NCI-H128 (cell line): ENCODE measurements around the gene PRR36.
"Not testable (repeated sequence)": the region's sequence is repeated elsewhere in the genome, so short reads cannot be mapped to it uniquely, and the experiment has no call there.

ENCODE experiments used
- DNase-seq: peaks from one replicate; lab custom pipeline; 2025; ENCODE audit not compliant: unreplicated experiment; lab: John Stamatoyannopoulos, UW

PRR36 gene

GRCh38 chr19:7900401-7900870, 26.2 kb upstream of the PRR36 start:
- no peak for DNase-seq

- DNase-seq, result no peak
These were observed 25.7 kb upstream of the PRR36 start for GRCh38 chr19:7899751-7900378.

DNA sequence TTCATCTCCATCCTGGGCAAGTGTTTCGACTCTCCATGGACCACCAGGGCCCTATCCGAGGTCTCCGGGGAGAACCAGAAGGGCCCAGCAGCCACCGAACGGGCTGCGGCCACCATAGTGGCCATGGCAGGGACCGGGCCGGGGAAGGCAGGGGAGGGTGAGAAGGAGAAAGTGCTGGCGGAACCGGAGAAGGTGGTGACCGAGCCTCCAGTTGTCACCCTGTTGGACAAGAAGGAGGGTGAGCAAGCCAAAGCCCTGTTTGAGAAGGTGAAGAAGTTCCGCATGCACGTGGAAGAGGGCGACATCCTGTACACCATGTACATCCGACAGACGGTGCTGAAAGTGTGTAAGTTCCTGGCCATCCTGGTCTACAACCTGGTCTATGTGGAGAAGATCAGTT, 24.8 kb upstream of the PRR36 start:
- DNase-seq, result no peak

GRCh38 chr19:7897292-7897691, 23.1 kb upstream of the PRR36 start:
- no peak for DNase-seq

- DNase-seq, result no peak
These were observed 21.4 kb upstream of the PRR36 start for GRCh38 chr19:7895565-7895964.

- no peak for DNase-seq
These were observed 20.6 kb upstream of the PRR36 start for GRCh38 chr19:7894612-7895309.

GRCh38 chr19:7893362-7894101, 19.3 kb upstream of the PRR36 start:
- DNase-seq, result not testable (repeated sequence)

DNA sequence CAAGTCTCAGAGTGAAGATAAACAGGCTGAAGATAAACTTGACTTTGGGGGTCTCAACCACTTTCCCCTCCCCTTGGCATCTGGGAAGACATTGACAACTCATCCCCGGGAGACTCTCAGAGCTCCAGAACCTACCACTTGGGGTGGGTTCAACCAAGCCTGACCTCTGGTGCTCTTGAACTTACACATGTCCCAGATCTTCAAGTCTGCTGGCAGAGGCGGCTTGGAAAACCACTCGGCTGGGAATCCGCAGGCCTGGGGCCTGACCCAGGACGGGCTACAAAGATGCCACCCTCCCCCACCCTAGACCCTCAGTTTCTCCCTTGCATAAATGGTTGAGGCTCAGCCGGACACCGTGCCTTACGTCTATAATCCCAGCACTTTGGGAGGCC, 14.6 kb upstream of the PRR36 start:
- no peak for DNase-seq

GRCh38 chr19:7888145-7888825, 14.1 kb upstream of the PRR36 start, which contains the start of gene LRRC8E:
TSS of gene LRRC8E (plus strand) at chr19:7888510. CDS start at chr19:7895604, 7,094 bp downstream.
- no peak for DNase-seq

- no peak for DNase-seq
These were observed 13.4 kb upstream of the PRR36 start for GRCh38 chr19:7887408-7888144.

DNA sequence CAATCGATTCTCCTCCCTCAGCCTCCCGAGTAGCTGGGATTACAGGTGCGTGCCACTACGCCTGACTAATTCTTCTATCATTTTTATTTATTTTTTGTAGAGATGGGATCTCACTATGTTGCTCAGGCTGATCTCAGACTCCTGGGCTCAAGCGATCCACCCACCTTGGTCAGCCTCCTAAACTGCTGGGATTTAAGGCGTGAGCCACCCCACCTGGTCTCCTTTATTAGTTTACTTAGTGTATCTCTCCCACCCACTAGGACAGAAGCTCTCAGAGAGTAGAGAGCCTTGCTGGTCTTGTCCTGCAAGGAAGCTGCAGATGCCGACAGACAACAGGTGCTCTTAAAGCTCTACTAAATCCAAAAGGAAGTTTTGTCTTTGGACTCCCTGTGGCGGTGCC, 11.6 kb upstream of the PRR36 start:
- DNase-seq, result no peak

DNA sequence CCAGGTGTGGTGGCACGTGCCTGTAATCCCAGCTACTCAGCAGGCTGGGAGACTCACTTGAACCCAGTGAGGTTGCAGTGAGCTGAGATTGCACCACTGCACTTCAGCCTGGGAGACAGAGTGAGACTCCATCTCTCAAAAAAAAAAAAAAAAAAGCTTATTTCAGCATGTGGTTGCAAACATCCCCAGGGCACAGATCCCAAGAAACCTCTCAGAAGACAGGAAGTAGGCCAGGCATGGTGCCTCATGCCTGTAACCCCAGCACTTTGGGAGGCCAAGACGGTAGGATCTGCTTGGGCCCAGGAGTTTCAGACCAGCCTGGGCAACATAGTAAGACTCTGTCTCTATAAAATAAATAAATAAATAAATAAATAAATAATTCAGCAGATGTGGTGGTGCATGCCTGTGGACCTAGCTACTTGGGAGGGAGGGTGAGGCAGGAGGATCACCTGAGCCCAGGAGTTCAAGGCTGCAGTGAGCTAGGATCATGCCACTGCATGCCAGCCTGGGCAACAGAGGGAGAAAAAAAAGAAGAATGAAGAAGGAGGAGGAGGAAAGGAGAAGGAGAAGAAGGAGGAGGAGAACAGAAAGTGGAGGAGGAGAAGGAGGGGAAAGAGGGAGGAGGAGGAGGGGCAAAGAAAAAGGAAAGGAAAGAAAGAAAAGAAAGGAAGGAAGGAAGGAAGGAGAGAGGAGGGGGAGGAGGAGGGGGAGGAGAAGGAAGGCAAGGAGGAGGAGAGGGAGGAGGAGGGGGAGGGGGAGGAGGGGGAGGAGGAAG, 9.8 kb upstream of the PRR36 start:
- DNase-seq, result no peak

- no peak for DNase-seq
These were observed 8.9 kb upstream of the PRR36 start for GRCh38 chr19:7883105-7883504.

GRCh38 chr19:7881910-7882309, 7.7 kb upstream of the PRR36 start:
- no peak for DNase-seq

DNA sequence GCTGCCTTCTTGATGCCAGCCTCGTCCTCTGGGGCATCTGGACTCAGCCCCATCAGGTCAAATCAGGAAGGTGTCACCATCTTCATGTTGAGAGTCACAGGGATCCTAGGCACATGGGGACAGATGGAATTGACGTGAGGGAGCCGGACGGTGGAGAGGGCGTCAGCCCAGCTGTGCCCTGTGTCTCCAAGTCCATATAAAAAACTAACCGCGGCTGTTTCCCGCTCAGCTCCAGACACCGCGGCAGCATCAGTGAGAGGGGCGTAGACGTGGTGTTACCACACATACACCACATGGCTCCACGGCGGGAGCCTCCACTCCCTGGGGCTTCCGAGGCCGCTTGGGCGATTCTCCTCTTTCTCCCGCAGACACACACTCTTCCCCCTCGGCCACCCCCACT, 5.6 kb upstream of the PRR36 start:
- no peak for DNase-seq

GRCh38 chr19:7879111-7879807, 5.1 kb upstream of the PRR36 start:
- DNase-seq, result no peak

GRCh38 chr19:7877249-7877836, 3.2 kb upstream of the PRR36 start:
- DNase-seq, result no peak

DNA sequence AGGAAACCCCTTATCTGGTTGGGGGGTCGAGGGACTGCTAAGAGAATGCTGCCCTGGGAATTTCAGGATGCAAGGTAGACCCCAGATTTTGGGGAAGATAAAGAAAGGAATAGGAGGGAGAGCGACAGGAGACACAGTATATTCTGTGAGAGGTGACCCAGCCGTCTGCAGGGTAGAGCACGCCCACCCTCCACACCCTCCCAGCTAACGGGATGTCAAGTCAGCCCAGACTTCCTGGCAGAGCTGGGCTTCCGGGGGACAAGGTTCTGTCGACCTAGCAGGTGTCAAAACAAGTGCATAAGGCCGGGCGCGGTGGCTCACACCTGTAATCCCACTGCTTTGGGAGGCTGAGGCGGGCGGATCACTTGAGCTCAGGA, 695 bp upstream of the PRR36 start:
- no peak for DNase-seq
